Ovary (tissue), 3 donors: ENCODE measurements around the gene CHD9.

ENCODE experiments used
- EP300 ChIP-seq: sonication (generic); formaldehyde crosslinking; IDR thresholded peaks from one replicate; pipeline ENCODE4 v1.6.1; 2017; ENCODE audit warnings: antibody characterized with exemption
- POLR2A ChIP-seq: fragments of 450-650 bp; IDR thresholded peaks from one replicate; pipeline ENCODE4 v1.6.1; 2017; ENCODE audit warnings: antibody characterized with exemption, mild to moderate bottlenecking, moderate library complexity
- TF ChIP-seq, protein P1 (sequence below), 3 donors: fragments of 450-650 bp in 2 of 3; fragments of 200-600 bp in 1 of 3; IDR thresholded peaks; one replicate each; pipeline versions ENCODE4 v1.5.1 to v1.8.0; 2016 to 2022; ENCODE audit warnings: antibody characterized with exemption in 3 of 3, mild to moderate bottlenecking in 1 of 3
- donor health status: DM: no; HTN: no; CAD: no.

GRCh38 chr16:53356478-53357207 is 301.9 kb downstream of the CHD9 start:
- TF ChIP-seq EP300 (no peak), POLR2A (no peak)
- TF ChIP-seq, protein P1, sequence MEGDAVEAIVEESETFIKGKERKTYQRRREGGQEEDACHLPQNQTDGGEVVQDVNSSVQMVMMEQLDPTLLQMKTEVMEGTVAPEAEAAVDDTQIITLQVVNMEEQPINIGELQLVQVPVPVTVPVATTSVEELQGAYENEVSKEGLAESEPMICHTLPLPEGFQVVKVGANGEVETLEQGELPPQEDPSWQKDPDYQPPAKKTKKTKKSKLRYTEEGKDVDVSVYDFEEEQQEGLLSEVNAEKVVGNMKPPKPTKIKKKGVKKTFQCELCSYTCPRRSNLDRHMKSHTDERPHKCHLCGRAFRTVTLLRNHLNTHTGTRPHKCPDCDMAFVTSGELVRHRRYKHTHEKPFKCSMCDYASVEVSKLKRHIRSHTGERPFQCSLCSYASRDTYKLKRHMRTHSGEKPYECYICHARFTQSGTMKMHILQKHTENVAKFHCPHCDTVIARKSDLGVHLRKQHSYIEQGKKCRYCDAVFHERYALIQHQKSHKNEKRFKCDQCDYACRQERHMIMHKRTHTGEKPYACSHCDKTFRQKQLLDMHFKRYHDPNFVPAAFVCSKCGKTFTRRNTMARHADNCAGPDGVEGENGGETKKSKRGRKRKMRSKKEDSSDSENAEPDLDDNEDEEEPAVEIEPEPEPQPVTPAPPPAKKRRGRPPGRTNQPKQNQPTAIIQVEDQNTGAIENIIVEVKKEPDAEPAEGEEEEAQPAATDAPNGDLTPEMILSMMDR (IDR thresholded peaks at IDR 0.05) = no peak
